ENCODE data around the gene GPC4.
"Not testable (repeated sequence)": the region's sequence is repeated elsewhere in the genome, so short reads cannot be mapped to it uniquely, and the experiment has no call there.

The GPC4 gene

DNA sequence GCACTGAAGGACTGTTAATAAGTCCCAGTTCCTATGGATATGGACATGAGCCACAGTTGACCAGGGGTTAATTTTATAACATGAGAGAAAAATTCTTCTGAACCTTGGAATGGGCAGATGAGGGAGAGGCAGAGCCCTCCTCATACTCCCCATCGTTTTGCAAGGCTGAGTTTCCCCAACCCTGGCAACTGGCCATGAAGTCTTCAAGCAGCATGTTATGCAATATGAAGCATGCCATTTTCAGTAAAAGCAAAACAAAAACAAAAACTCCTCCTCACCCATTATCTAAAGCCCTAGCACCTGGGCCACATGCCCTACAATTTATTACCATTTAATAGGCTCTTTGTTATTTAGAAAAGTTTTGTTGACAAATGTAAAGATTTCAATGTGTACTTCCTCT, 64.5 kb downstream of the GPC4 start:
- no peak overlapping the region for H3K9ac ChIP-seq (ENCODE audit: low read length)
- H3K4me3 ChIP-seq (ENCODE audit: low read length), result no peak overlapping the region

DNA sequence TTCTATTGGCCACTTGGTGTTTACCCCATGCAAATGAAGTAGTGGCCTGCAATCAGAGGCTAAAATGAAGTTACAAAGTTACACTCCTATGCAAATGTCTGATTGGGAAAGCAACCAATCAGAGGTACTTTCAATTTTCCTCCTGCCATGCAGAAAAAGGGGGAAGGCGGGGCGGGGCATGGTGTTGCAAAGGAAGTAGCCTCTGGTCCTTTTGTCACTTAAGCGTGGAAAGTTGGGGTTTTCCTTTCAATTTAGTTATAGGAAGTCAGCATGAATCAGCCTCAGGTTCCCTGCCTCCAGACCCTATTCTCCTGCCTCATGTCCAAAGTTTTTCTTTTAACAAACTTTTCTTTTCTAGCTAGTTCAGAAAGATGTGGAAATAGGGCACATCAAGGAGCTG, 69.3 kb downstream of the GPC4 start:
- no peak overlapping the region for H3K9ac ChIP-seq (ENCODE audit: low read length)
- peaks cover 5% of the 10 kb centered on the region for H3K4me1 ChIP-seq (ENCODE audit: control insufficient read depth, insufficient read depth, low read length)
- no peaks in the 10 kb centered on the region for H3K36me3 ChIP-seq (ENCODE audit: control insufficient read depth, insufficient read depth, low read length)
- H3K27me3 ChIP-seq (ENCODE audit: control insufficient read depth, insufficient read depth, low read length), result no peaks in the 10 kb centered on the region
- H3K27ac ChIP-seq (ENCODE audit: low read depth, low read length), result no peak overlapping the region
- no peak overlapping the region for H3K4me3 ChIP-seq (ENCODE audit: low read length)

More for the DNA sequence above, 64.5 kb downstream of the GPC4 start:
- H3K27ac ChIP-seq (ENCODE audit: low read depth, low read length), result no peak overlapping the region
- H3K27me3 ChIP-seq (ENCODE audit: control insufficient read depth, insufficient read depth, low read length), result no peaks in the 10 kb centered on the region
- no peaks in the 10 kb centered on the region for H3K36me3 ChIP-seq (ENCODE audit: control insufficient read depth, insufficient read depth, low read length)
- H3K4me1 ChIP-seq (ENCODE audit: control insufficient read depth, insufficient read depth, low read length), result no peaks in the 10 kb centered on the region

DNA sequence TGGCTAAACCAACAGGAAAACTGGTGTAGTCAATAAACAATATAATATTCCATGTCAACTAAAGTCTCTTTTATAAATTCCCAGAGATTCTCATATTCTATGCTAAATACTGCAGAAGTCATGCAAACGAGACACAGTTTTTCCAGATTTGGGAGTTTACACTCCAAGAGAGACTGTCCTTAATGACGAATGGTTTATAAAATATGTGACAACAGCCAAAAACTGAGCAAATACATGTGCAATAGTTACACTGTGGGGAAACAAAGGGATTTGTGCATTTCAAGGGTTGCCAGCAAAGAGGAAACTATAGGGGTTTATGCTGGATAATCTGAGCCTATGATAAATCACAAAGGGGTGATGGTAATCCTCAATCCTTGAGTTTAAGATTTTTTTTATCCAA, 75.7 kb downstream of the GPC4 start:
- no peaks in the 10 kb centered on the region for H3K27me3 ChIP-seq (ENCODE audit: control insufficient read depth, insufficient read depth, low read length)
- peaks cover 5% of the 10 kb centered on the region for H3K4me1 ChIP-seq (ENCODE audit: control insufficient read depth, insufficient read depth, low read length)
- H3K36me3 ChIP-seq (ENCODE audit: control insufficient read depth, insufficient read depth, low read length), result no peaks in the 10 kb centered on the region

DNA sequence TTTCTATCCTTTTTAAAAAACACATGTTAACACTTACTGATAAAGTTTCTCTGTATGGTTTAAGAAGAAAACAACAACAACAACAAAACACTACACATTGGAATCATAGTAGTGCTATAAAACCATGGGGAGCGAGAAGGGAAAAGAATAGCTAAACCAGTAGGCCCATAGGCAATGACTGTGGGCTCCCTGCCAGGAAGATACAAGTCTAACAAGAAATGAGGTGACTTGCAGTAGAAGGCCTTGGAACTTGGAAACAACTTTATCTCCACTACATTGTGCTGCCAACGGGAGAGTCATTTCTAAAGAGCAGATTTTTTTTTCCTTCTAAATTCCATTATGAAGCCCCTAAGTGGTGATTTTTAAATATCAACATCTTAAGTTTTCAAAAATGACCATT, 78.0 kb downstream of the GPC4 start:
- peaks cover 2% of the 10 kb centered on the region for H3K4me1 ChIP-seq (ENCODE audit: control insufficient read depth, insufficient read depth, low read length)
- no peak overlapping the region for H3K27ac ChIP-seq (ENCODE audit: low read depth, low read length)
- H3K9ac ChIP-seq (ENCODE audit: low read length), result no peak overlapping the region
- no peak overlapping the region for H3K4me3 ChIP-seq (ENCODE audit: low read length)
- no peaks in the 10 kb centered on the region for H3K36me3 ChIP-seq (ENCODE audit: control insufficient read depth, insufficient read depth, low read length)
- H3K27me3 ChIP-seq (ENCODE audit: control insufficient read depth, insufficient read depth, low read length), result no peaks in the 10 kb centered on the region

More for the DNA sequence above, 75.7 kb downstream of the GPC4 start:
- Histone ChIP-seq H3K4me3 (ENCODE audit: low read length) (no peak overlapping the region), H3K27ac (ENCODE audit: low read depth, low read length) (no peak overlapping the region), H3K9ac (ENCODE audit: low read length) (no peak overlapping the region)

DNA sequence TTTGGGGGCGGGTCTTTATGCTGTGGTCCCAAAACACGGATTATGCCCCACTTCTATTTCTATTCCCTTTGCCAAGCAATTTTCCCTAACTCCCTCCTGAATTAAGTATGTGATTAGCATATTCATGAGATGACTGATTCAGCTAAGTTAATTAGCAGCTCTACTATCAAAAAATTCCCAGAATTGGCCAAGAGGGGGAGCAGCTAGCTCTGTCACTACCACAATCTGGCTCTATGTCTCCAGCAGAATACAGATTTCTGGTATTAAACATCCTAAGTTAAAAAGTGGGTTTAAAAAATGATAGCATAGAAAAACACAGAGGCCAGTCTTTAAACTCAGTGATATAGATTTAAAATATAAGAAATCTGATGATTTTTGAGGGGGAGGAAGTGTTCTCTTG, 80.3 kb downstream of the GPC4 start:
- H3K27me3 ChIP-seq (ENCODE audit: control insufficient read depth, insufficient read depth, low read length), result no peaks in the 10 kb centered on the region
- no peaks in the 10 kb centered on the region for H3K4me1 ChIP-seq (ENCODE audit: control insufficient read depth, insufficient read depth, low read length)
- H3K27ac ChIP-seq (ENCODE audit: low read depth, low read length), result no peak overlapping the region
- no peaks in the 10 kb centered on the region for H3K36me3 ChIP-seq (ENCODE audit: control insufficient read depth, insufficient read depth, low read length)
- no peak overlapping the region for H3K4me3 ChIP-seq (ENCODE audit: low read length)
- no peak overlapping the region for H3K9ac ChIP-seq (ENCODE audit: low read length)

DNA sequence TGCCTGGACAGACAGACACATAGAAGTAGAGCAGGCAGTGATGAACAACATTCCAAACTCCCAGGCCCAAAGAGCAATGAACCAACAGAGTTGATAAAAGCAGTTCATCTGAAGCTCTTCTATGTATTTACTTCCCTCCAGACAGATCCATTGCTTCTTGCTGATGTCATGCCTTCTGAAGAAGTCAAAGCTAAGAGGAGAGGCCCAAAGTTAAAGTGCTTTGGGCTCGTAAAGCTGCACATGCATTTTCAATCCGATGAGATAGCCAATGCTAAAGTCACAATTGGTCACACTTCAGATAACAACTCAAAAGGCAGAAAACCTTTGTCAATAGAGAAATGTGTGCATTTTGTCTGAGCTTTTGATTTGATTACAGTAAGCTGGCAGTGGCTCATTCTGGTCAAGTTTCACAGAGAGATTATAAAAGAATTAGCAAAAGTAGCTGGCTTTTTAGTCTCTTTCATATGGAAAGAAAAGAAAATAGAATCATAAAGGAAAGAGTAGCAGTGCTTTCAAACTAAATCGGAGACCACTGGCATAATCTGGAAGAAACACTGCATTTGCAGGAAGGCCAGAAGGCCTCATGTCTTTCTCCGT, 82.0 kb downstream of the GPC4 start:
- Histone ChIP-seq H3K4me3 (ENCODE audit: low read length) (no peak overlapping the region), H3K27ac (ENCODE audit: low read depth, low read length) (no peak overlapping the region), H3K9ac (ENCODE audit: low read length) (no peak overlapping the region), H3K27me3 (ENCODE audit: control insufficient read depth, insufficient read depth, low read length) (no peaks in the 10 kb centered on the region), H3K4me1 (ENCODE audit: control insufficient read depth, insufficient read depth, low read length) (peaks cover 3% of the 10 kb centered on the region), H3K36me3 (ENCODE audit: control insufficient read depth, insufficient read depth, low read length) (no peaks in the 10 kb centered on the region)

DNA sequence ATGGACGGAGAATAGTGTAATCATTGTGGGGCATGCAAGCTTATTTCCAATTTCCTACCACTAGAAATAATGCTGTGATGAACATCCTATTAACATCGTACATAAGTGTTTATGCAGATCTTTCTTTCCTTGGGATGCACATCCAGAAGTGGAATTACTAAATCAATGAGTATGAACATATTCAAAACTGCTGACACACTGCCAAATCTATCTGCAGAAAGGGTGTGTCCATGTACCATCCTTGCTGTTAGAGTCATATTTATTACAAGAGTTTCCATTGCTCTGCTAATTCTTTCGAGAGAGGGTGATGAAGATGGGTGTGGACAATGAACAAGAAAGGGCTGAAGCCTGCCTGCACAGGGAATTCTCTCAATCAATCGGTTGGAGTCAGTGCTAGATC, 82.6 kb downstream of the GPC4 start:
- H3K4me1 ChIP-seq (ENCODE audit: control insufficient read depth, insufficient read depth, low read length), result peaks cover 3% of the 10 kb centered on the region
- H3K9ac ChIP-seq (ENCODE audit: low read length), result no peak overlapping the region
- H3K4me3 ChIP-seq (ENCODE audit: low read length), result no peak overlapping the region
- H3K36me3 ChIP-seq (ENCODE audit: control insufficient read depth, insufficient read depth, low read length), result no peaks in the 10 kb centered on the region
- H3K27me3 ChIP-seq (ENCODE audit: control insufficient read depth, insufficient read depth, low read length), result no peaks in the 10 kb centered on the region
- H3K27ac ChIP-seq (ENCODE audit: low read depth, low read length), result no peak overlapping the region

DNA sequence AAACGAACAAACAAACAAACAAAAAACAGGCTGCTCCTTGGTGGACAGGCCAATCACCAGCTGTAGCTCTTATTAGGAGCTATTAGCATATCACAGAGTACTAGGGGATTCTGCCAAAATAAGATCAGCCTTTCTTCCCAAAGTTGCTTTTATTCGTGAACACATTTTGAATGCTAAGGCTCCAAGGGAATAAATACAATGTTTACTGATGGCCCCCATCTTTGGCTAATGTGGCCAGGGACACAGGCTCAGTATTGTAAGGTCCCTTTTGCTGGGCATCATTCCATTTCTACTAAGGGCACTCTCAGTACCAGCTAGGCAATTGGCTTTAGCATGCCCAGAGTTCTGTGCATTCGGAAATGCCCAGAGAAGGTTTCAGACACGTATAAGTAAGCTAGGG, 84.3 kb downstream of the GPC4 start:
- H3K4me1 ChIP-seq (ENCODE audit: control insufficient read depth, insufficient read depth, low read length), result peaks cover 3% of the 10 kb centered on the region
- H3K4me3 ChIP-seq (ENCODE audit: low read length), result no peak overlapping the region
- no peak overlapping the region for H3K9ac ChIP-seq (ENCODE audit: low read length)
- H3K27me3 ChIP-seq (ENCODE audit: control insufficient read depth, insufficient read depth, low read length), result no peaks in the 10 kb centered on the region
- no peak overlapping the region for H3K27ac ChIP-seq (ENCODE audit: low read depth, low read length)
- no peaks in the 10 kb centered on the region for H3K36me3 ChIP-seq (ENCODE audit: control insufficient read depth, insufficient read depth, low read length)

DNA sequence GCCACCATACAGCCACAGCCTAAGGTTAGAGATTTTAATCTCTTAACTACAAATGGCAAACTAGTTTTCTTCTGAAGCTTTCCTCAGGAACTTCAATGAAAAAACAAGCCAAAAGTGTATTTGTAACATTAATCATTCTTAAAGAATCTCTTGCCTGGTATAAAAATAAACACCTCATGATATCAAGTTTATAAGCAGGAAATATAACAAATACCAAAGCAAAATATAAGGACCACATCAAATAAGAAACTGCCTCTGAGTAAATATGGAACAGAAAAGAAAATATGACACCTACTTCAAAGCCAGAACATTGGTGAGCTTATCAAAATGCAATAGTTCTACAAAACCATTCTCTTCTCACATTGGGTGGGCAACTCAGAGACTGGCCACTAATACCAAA, 89.9 kb downstream of the GPC4 start:
- Histone ChIP-seq H3K4me1 (ENCODE audit: control insufficient read depth, insufficient read depth, low read length) (peaks cover 3% of the 10 kb centered on the region), H3K4me3 (ENCODE audit: low read length) (no peak overlapping the region), H3K27me3 (ENCODE audit: control insufficient read depth, insufficient read depth, low read length) (no peaks in the 10 kb centered on the region), H3K36me3 (ENCODE audit: control insufficient read depth, insufficient read depth, low read length) (no peaks in the 10 kb centered on the region), H3K9ac (ENCODE audit: low read length) (no peak overlapping the region), H3K27ac (ENCODE audit: low read depth, low read length) (no peak overlapping the region)

DNA sequence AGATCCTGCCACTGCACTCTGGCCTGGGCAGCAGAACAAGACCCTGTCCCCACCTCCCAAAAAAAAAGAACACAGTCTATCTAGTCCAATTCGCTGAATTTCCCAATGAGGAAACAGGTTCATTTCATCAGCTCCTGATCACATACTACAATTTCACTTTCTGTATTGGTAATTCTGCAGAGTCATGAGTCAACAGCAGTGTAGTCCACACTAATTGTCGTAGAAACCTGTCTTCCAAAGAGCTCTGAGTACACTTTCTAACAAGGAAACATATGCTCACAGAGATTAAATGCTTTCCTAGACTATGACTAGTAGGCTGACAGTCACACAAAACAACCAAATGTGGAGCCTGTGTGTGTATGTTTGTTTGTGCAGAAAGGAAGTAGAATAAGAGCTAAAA, 91.9 kb downstream of the GPC4 start:
- Histone ChIP-seq H3K27me3 (ENCODE audit: control insufficient read depth, insufficient read depth, low read length) (no peaks in the 10 kb centered on the region), H3K36me3 (ENCODE audit: control insufficient read depth, insufficient read depth, low read length) (no peaks in the 10 kb centered on the region), H3K4me3 (ENCODE audit: low read length) (no peak overlapping the region), H3K9ac (ENCODE audit: low read length) (no peak overlapping the region), H3K27ac (ENCODE audit: low read depth, low read length) (no peak overlapping the region), H3K4me1 (ENCODE audit: control insufficient read depth, insufficient read depth, low read length) (no peaks in the 10 kb centered on the region)

DNA sequence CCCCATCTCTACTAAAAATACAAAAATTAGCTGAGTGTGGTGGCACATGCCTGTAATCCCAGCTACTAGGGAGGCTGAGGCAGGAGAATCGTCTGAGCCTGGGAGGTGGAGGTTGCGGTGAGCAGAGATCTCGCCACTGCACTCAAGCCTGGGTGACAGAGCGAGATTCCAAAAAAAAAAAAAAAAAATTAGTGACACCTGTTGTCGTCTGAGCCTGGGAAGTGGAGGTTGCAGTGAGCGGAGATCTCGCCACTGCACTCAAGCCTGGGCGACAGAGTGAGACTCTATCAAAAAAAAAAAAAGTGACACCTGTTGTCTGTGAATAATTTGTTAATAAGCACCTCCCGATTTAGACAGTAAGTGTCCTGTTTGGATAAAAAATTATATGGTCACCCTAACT, 93.0 kb downstream of the GPC4 start:
- H3K27ac ChIP-seq (ENCODE audit: low read depth, low read length); H3K27me3 ChIP-seq (ENCODE audit: control insufficient read depth, insufficient read depth, low read length); H3K4me1 ChIP-seq (ENCODE audit: control insufficient read depth, insufficient read depth, low read length); H3K36me3 ChIP-seq (ENCODE audit: control insufficient read depth, insufficient read depth, low read length); H3K9ac ChIP-seq (ENCODE audit: low read length); H3K4me3 ChIP-seq (ENCODE audit: low read length): not testable (repeated sequence)

DNA sequence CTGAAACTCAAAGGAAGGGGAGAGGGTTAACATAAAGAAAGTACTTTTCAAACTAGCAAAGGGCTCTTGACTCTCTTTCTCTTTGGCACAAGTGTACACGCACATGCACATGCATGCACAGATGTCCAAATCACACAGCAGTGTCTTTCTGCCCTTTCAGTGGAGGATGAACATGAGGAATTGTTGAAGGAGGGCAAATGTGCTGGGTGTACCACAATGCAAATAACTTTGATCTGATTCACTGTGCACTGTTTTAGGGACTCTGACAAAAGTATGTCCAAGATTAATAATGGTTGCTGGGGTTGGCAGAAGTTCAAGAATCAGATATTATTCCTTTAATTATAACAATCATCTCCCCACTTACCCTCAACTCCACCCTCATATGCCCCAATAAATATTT, 93.8 kb downstream of the GPC4 start:
- Histone ChIP-seq H3K36me3 (ENCODE audit: control insufficient read depth, insufficient read depth, low read length) (no peaks in the 10 kb centered on the region), H3K4me1 (ENCODE audit: control insufficient read depth, insufficient read depth, low read length) (peaks cover 4% of the 10 kb centered on the region), H3K9ac (ENCODE audit: low read length) (no peak overlapping the region), H3K4me3 (ENCODE audit: low read length) (no peak overlapping the region), H3K27me3 (ENCODE audit: control insufficient read depth, insufficient read depth, low read length) (no peaks in the 10 kb centered on the region), H3K27ac (ENCODE audit: low read depth, low read length) (no peak overlapping the region)

DNA sequence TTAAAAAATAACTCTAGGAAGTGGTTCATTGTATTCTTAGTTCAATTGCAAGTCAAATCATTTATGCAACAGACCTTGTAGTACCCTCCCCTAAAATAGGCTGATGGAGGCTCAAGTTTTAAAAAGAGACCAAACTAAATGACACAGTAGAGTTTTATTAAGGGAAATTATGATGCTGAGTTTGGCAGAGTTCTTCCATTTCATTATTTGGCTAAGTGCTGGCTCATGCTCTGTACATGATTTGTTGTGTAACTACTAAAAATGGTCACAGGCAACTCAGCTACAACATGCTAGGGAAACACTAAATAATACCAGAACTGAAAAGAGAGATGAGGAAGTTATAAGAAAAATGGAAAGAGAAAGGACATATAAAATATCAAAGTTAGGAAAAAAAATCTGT, 101.0 kb downstream of the GPC4 start:
- Histone ChIP-seq H3K4me3 (ENCODE audit: low read length) (no peak overlapping the region), H3K27ac (ENCODE audit: low read depth, low read length) (no peak overlapping the region), H3K4me1 (ENCODE audit: control insufficient read depth, insufficient read depth, low read length) (peaks cover 4% of the 10 kb centered on the region), H3K27me3 (ENCODE audit: control insufficient read depth, insufficient read depth, low read length) (no peaks in the 10 kb centered on the region), H3K9ac (ENCODE audit: low read length) (no peak overlapping the region), H3K36me3 (ENCODE audit: control insufficient read depth, insufficient read depth, low read length) (no peaks in the 10 kb centered on the region)
